CD8-positive, alpha-beta memory T cell (primary cell): Measurements from ENCODE around the gene SGK2. TPM values are rescaled to one million over a fixed set of nuclear protein-coding genes. Genes with fewer than 3 reads are reported as not detected.
"Not testable (repeated sequence)": the region's sequence is repeated elsewhere in the genome, so short reads cannot be mapped to it uniquely, and the experiment has no call there.

Experiments
- CTCF ChIA-PET: fragments of 350-600 bp; sonication (Branson Sonifier 250); formaldehyde crosslinking; loops from one replicate; lab custom pipeline; 2021; ENCODE audit warnings: antibody characterized with exemption; lab: Charles Lee
- POLR2A ChIA-PET: fragments of 350-600 bp; sonication (Branson Sonifier 250); formaldehyde crosslinking; loops from one replicate; lab custom pipeline; 2021; ENCODE audit warnings: antibody characterized with exemption; lab: Charles Lee
- DNase-seq, 5 donors: peaks; one replicate each; pipeline versions ENCODE4 v3.0.0 to v3.0.0-alpha.2; 2020 to 2022; ENCODE audit warnings: mixed read lengths in 1 of 5
- H3K27ac ChIP-seq: one replicate; pipeline ENCODE4 v1.7.0; 2013; ENCODE audit warnings: low read depth, mild to moderate bottlenecking, low read length, moderate library complexity
- H3K27me3 ChIP-seq: 2 replicates; pipeline ENCODE4 v1.7.0; 2013; ENCODE audit warnings: low read length, mild to moderate bottlenecking; ENCODE audit not compliant: insufficient read depth, poor library complexity, severe bottlenecking
- H3K36me3 ChIP-seq: 2 replicates; pipeline ENCODE4 v1.7.0; 2013; ENCODE audit warnings: mild to moderate bottlenecking, low read length, moderate library complexity; ENCODE audit not compliant: insufficient read depth
- H3K4me1 ChIP-seq: 2 replicates; pipeline ENCODE4 v1.7.0; 2013; ENCODE audit warnings: mild to moderate bottlenecking, low read length, moderate library complexity; ENCODE audit not compliant: insufficient read depth
- H3K4me3 ChIP-seq: 2 replicates; pipeline ENCODE4 v1.7.0; 2013; ENCODE audit warnings: mild to moderate bottlenecking, low read length
- H3K9me3 ChIP-seq: 2 replicates; pipeline ENCODE4 v1.7.0; 2013; ENCODE audit warnings: mild to moderate bottlenecking, low read length
- H3K27ac Mint-ChIP-seq, 8 donors: one replicate each; pipeline ENCODE4 v1.8.0; 2020 to 2021; ENCODE audit warnings: mixed read lengths in 8 of 8, mild to moderate bottlenecking in 6 of 8, inconsistent platforms in 3 of 8, moderate library complexity in 3 of 8
- H3K27me3 Mint-ChIP-seq, 2 donors: one replicate each; pipeline ENCODE4 v1.8.0; 2020 to 2021; ENCODE audit warnings: mixed read lengths in 2 of 2, mild to moderate bottlenecking in 1 of 2, moderate library complexity in 1 of 2
- H3K36me3 Mint-ChIP-seq, 3 donors: one replicate each; pipeline ENCODE4 v1.8.0; 2020 to 2021; ENCODE audit warnings: mixed read lengths in 3 of 3, inconsistent platforms in 1 of 3, mild to moderate bottlenecking in 1 of 3
- H3K4me1 Mint-ChIP-seq, 3 donors: one replicate each; pipeline ENCODE4 v1.8.0; 2020 to 2021; ENCODE audit warnings: mixed read lengths in 3 of 3, inconsistent platforms in 1 of 3, mild to moderate bottlenecking in 1 of 3
- H3K4me3 Mint-ChIP-seq, 7 donors: one replicate each; pipeline ENCODE4 v1.8.0; 2020 to 2021; ENCODE audit warnings: mixed read lengths in 7 of 7, mild to moderate bottlenecking in 6 of 7, moderate library complexity in 4 of 7, inconsistent platforms in 2 of 7
- H3K9me3 Mint-ChIP-seq, 5 donors: one replicate each; pipeline ENCODE4 v1.8.0; 2020 to 2022; ENCODE audit warnings: mixed read lengths in 5 of 5, mild to moderate bottlenecking in 3 of 5, moderate library complexity in 2 of 5, inconsistent platforms in 1 of 5
- polyA plus RNA-seq: library from polyadenylated mRNA; unstranded; fragments of 300-500 nt; fragmentation: Illumina TruSeq; gene quantifications from one replicate; pipeline ENCODE4 v1.2.3, GENCODE V29; 2021
- total RNA-seq, 2 experiments: library from RNA; stranded (reverse); gene quantifications; one replicate each; pipeline ENCODE4 v1.2.3, GENCODE V29; 2021

The SGK2 gene
- total and polyA plus RNA-seq, 3 experiments from 2014 or later: 0.11 to 0.24 TPM; not detected in 1

- peaks cover 13% of the 10 kb centered on the region for H3K36me3 ChIP-seq
- H3K4me1 ChIP-seq, H3K4me3 ChIP-seq, H3K9me3 ChIP-seq, DNase-seq, H3K4me1 Mint-ChIP-seq, H3K27ac Mint-ChIP-seq, H3K27me3 ChIP-seq, POLR2A ChIA-PET, H3K27ac ChIP-seq, H3K4me3 Mint-ChIP-seq, H3K27me3 Mint-ChIP-seq, H3K9me3 Mint-ChIP-seq: not testable (repeated sequence)
- CTCF ChIA-PET: interaction anchor here (1.0 kb wide), 1 partner anchor 18 kb away, joined by 4 read pairs; no protein-coding TSS in a partner anchor
- H3K36me3 Mint-ChIP-seq: peaks cover 0 to 65% (median 14%) of the 10 kb centered on the region in 3 donors
Measured at GRCh38 chr20:43601960-43602359, 43.1 kb downstream of the SGK2 start.

GRCh38 chr20:43603124-43603523 is 44.3 kb downstream of the SGK2 start:
- ChIA-PET CTCF (no interaction called here), POLR2A (no interaction called here)
- Mint-ChIP-seq H3K9me3 (no peaks in the 10 kb centered on the region), H3K4me3 (no peak overlapping the region), H3K27me3 (no peaks in the 10 kb centered on the region), H3K36me3 (peaks cover 0 to 60% (median 11%) of the 10 kb centered on the region in 3 donors), H3K4me1 (no peaks in the 10 kb centered on the region), H3K27ac (peak overlapping the region in 1 of 8 donors; percentile 77)
- Histone ChIP-seq H3K27ac (no peak overlapping the region), H3K9me3 (no peaks in the 10 kb centered on the region), H3K36me3 (peaks cover 13% of the 10 kb centered on the region), H3K27me3 (no peaks in the 10 kb centered on the region), H3K4me3 (no peak overlapping the region), H3K4me1 (no peaks in the 10 kb centered on the region)
- DNase-seq: no peak

DNA sequence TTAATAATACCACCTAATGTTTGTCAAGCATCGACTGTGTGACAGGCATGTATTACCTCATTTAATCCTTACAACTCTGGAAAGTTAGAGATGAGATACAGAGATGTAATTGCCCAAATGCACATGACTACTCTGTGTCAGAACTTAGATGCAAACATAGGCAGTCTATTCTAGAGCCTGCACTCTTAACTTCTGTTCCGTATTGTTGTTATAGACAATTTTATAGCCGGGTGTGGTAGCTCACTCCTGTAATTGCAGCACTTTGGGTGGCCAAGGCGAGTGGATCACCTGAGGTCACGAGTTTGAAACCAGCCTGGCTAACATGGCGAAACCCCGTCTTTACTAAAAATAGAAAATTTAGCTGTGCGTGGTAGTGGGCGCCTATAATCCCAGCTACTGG is 46.9 kb downstream of the SGK2 start:
- no peak for DNase-seq

GRCh38 chr20:43607278-43607677 is 48.5 kb downstream of the SGK2 start:
- H3K27ac Mint-ChIP-seq, H3K4me1 Mint-ChIP-seq, POLR2A ChIA-PET, H3K27me3 ChIP-seq, H3K4me3 ChIP-seq, H3K9me3 ChIP-seq, CTCF ChIA-PET, H3K27ac ChIP-seq, H3K4me1 ChIP-seq, H3K4me3 Mint-ChIP-seq, H3K27me3 Mint-ChIP-seq, DNase-seq, H3K9me3 Mint-ChIP-seq: not testable (repeated sequence)
- H3K36me3 Mint-ChIP-seq: peaks cover 0 to 42% (median 8%) of the 10 kb centered on the region in 3 donors
- H3K36me3 ChIP-seq: peaks cover 13% of the 10 kb centered on the region

More for the DNA sequence above, 46.9 kb downstream of the SGK2 start:
- Histone ChIP-seq H3K27ac (no peak overlapping the region), H3K27me3 (no peaks in the 10 kb centered on the region), H3K36me3 (peaks cover 13% of the 10 kb centered on the region), H3K4me3 (no peak overlapping the region), H3K4me1 (no peaks in the 10 kb centered on the region), H3K9me3 (no peaks in the 10 kb centered on the region)
- CTCF ChIA-PET: no interaction called here
- no peaks in the 10 kb centered on the region for H3K9me3 Mint-ChIP-seq
- POLR2A ChIA-PET: no interaction called here
- no peak overlapping the region for H3K4me3 Mint-ChIP-seq
- H3K27ac Mint-ChIP-seq: no peak overlapping the region
- no peaks in the 10 kb centered on the region for H3K4me1 Mint-ChIP-seq
- H3K36me3 Mint-ChIP-seq: peaks cover 0 to 43% (median 4%) of the 10 kb centered on the region in 3 donors
- H3K27me3 Mint-ChIP-seq: no peaks in the 10 kb centered on the region

- CTCF ChIA-PET: no interaction called here
- H3K4me3 Mint-ChIP-seq: no peak overlapping the region
- no peaks in the 10 kb centered on the region for H3K4me1 ChIP-seq
- no peaks in the 10 kb centered on the region for H3K9me3 Mint-ChIP-seq
- DNase-seq: no peak
- H3K4me1 Mint-ChIP-seq: no peaks in the 10 kb centered on the region
- no peak overlapping the region for H3K27ac Mint-ChIP-seq
- no peak overlapping the region for H3K4me3 ChIP-seq
- POLR2A ChIA-PET: no interaction called here
- H3K9me3 ChIP-seq: no peaks in the 10 kb centered on the region
- H3K27me3 Mint-ChIP-seq: no peaks in the 10 kb centered on the region
- H3K36me3 ChIP-seq: peaks cover 4% of the 10 kb centered on the region
- peaks cover 17 to 59% (median 17%) of the 10 kb centered on the region in 3 donors for H3K36me3 Mint-ChIP-seq
- no peaks in the 10 kb centered on the region for H3K27me3 ChIP-seq
- no peak overlapping the region for H3K27ac ChIP-seq
Measured at GRCh38 chr20:43631598-43631997, 72.8 kb downstream of the SGK2 start.

Other genes with a start within 250 kb of the SGK2 start
- gene SRSF6, start 101.1 kb upstream of the SGK2 start, total RNA-seq: 100 to 1,000 TPM; 203 to 207 TPM
- gene SRSF6, start 101.1 kb upstream of the SGK2 start, polyA plus RNA-seq: 40.3 TPM
- gene L3MBTL1, start 51.3 kb upstream of the SGK2 start, total RNA-seq: 1 to 10 TPM; 4.6 to 5.2 TPM
- 1.8 TPM for gene L3MBTL1, start 51.3 kb upstream of the SGK2 start, polyA plus RNA-seq
- 10 to 100 TPM; 20.2 to 21.3 TPM for gene IFT52, start 31.9 kb downstream of the SGK2 start, total RNA-seq
- gene IFT52, start 31.9 kb downstream of the SGK2 start, polyA plus RNA-seq: 31.6 TPM
- gene MYBL2, start 108.1 kb downstream of the SGK2 start, total RNA-seq: 10 to 100 TPM; 78.3 to 78.6 TPM
- gene MYBL2, start 108.1 kb downstream of the SGK2 start, polyA plus RNA-seq: 0.20 TPM
- not detected for gene GTSF1L, start 168.0 kb downstream of the SGK2 start, total RNA-seq
- not detected for gene GTSF1L, start 168.0 kb downstream of the SGK2 start, polyA plus RNA-seq